ENCODE data around the gene AKR1C4. TPM values are rescaled to one million over a fixed set of nuclear protein-coding genes. Genes with fewer than 3 reads are reported as not detected.

Gene AKR1C4
- total and polyA plus RNA-seq, 7 donors: not detected

DNA sequence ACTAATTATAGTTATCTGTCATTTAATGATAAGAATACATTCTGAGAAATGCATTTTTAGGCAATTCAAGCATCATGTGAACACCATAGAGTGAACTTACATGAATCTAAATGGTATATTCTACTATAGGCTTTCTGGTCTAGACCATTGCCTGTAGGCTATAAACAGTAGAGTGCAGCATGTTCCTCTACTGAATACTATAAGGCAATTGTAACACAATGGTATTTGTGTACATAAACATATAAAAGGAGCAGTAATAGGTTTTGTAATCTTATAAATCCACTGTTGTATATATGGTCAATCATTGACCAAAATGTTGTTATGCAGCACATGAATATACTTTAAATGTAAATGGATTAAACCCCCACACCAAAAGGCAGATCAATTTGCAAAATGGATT is 71.6 kb downstream of the AKR1C4 start:
- no peak overlapping the region for H3K4me3 ChIP-seq
- H3K4me1 ChIP-seq: no peaks in the 10 kb centered on the region
- ATAC-seq (no peak), DNase-seq (no peak)
- H3K27ac ChIP-seq: no peak overlapping the region
- intact Hi-C loops (cut with DNase I): no loop called here
- no peak for TF ChIP-seq CTCF (IDR thresholded peaks at IDR 0.05)
- H3K27me3 ChIP-seq (ENCODE audit: insufficient read depth in 3 of 3, low read length in 2 of 3): no peaks in the 10 kb centered on the region
- no peaks in the 10 kb centered on the region for H3K36me3 ChIP-seq (ENCODE audit: insufficient read depth in 1 of 2, low read depth in 1 of 2)
- peaks cover 20% of the 10 kb centered on the region for H3K9me3 ChIP-seq

Other genes with a start within 250 kb of the AKR1C4 start
- 100 to 1,000 TPM in 1 of 4 donors, 10 to 100 TPM in 3; 36.5 to 568 (median 80.5) TPM for gene AKR1C1, start 233.4 kb upstream of the AKR1C4 start, total RNA-seq
- gene AKR1C1, start 233.4 kb upstream of the AKR1C4 start, polyA plus RNA-seq: 1,000 to 10,000 TPM in 2 of 3 donors, 100 to 1,000 TPM in 1; 212 to 1,974 (median 1,595) TPM
- gene AKR1C2, start 193.0 kb upstream of the AKR1C4 start, total RNA-seq: 100 to 1,000 TPM in 2 of 4 donors, 10 to 100 TPM in 2; 38.7 to 982 (median 119) TPM
- 1,000 to 10,000 TPM in 1 of 3 donors, 100 to 1,000 TPM in 2; 124 to 2,054 (median 400) TPM for gene AKR1C2, start 193.0 kb upstream of the AKR1C4 start, polyA plus RNA-seq
- gene AKR1C3, start 102.4 kb upstream of the AKR1C4 start, total RNA-seq: 1,000 to 10,000 TPM in 1 of 4 donors, 10 to 100 TPM in 3; 20.6 to 1,247 (median 39.8) TPM
- gene AKR1C3, start 102.4 kb upstream of the AKR1C4 start, polyA plus RNA-seq: 100 to 1,000 TPM in 1 of 3 donors, 10 to 100 TPM in 2; 16.6 to 365 (median 33.7) TPM
- gene AKR1C8, start 11.7 kb upstream of the AKR1C4 start, total RNA-seq: not detected
- gene AKR1C8, start 11.7 kb upstream of the AKR1C4 start, polyA plus RNA-seq: not detected
- not detected for gene UCN3, start 168.1 kb downstream of the AKR1C4 start, total RNA-seq
- not detected for gene UCN3, start 168.1 kb downstream of the AKR1C4 start, polyA plus RNA-seq
- gene TUBAL3, start 208.0 kb downstream of the AKR1C4 start, total RNA-seq: under 1 TPM in 2 of 4 donors, not detected in 2; 0.15 to 0.16 TPM
- under 1 TPM; 0.06 to 0.23 (median 0.10) TPM for gene TUBAL3, start 208.0 kb downstream of the AKR1C4 start, polyA plus RNA-seq
- 10 to 100 TPM; 35.6 to 44.0 (median 42.0) TPM for gene NET1, start 215.7 kb downstream of the AKR1C4 start, total RNA-seq
- 10 to 100 TPM; 14.3 to 20.7 (median 18.3) TPM for gene NET1, start 215.7 kb downstream of the AKR1C4 start, polyA plus RNA-seq